CD14-positive monocyte (primary cell): Measurements from ENCODE around the gene TMEM19. TPM values are rescaled to one million over a fixed set of nuclear protein-coding genes. Genes with fewer than 3 reads are reported as not detected.
A peak's percentile ranks its signal among the peaks of the same experiment; 100 is the strongest.

Source experiments
- DNase-seq, 3 donors: peaks; one replicate each; pipeline ENCODE4 v3.0.0-alpha.2; 2011 to 2022
- H2AFZ ChIP-seq: 2 replicates; pipeline ENCODE4 v1.6.0; 2012; ENCODE audit warnings: mild to moderate bottlenecking, low read depth, low read length, inconsistent platforms; ENCODE audit not compliant: insufficient read depth, poor library complexity, severe bottlenecking
- H3K27ac ChIP-seq, 2 donors: 1 replicate in 1 of 2; 2 replicates in 1 of 2; pipeline ENCODE4 v1.5.1; 2012 to 2013; ENCODE audit warnings: low read length in 2 of 2, control low read depth in 1 of 2, inconsistent platforms in 1 of 2, low read depth in 1 of 2, mild to moderate bottlenecking in 1 of 2
- H3K27me3 ChIP-seq, 2 donors: one replicate each; pipeline versions ENCODE4 v1.6.0 to v1.6.1; 2011 to 2013; ENCODE audit warnings: low read length in 2 of 2; ENCODE audit not compliant: control insufficient read depth in 2 of 2, insufficient read depth in 2 of 2
- H3K36me3 ChIP-seq, 2 donors: replicated peaks in 1 of 2; 1 replicate in 1 of 2; 2 replicates in 1 of 2; pipeline versions ENCODE4 v1.5.1 to v1.6.1; 2012 to 2013; ENCODE audit warnings: low read length in 2 of 2, control low read depth in 1 of 2, inconsistent platforms in 1 of 2, mild to moderate bottlenecking in 1 of 2; ENCODE audit not compliant: insufficient read depth in 2 of 2, control insufficient read depth in 1 of 2
- H3K4me1 ChIP-seq, 2 donors: 1 replicate in 1 of 2; 2 replicates in 1 of 2; pipeline versions ENCODE4 v1.5.1 to v1.6.1; 2012 to 2013; ENCODE audit warnings: low read length in 2 of 2, control low read depth in 1 of 2, inconsistent platforms in 1 of 2, mild to moderate bottlenecking in 1 of 2, moderate library complexity in 1 of 2; ENCODE audit not compliant: insufficient read depth in 2 of 2, control insufficient read depth in 1 of 2
- H3K4me2 ChIP-seq: replicated peaks from 2 replicates; pipeline ENCODE3; 2012; ENCODE audit warnings: low read length, moderate library complexity, mild to moderate bottlenecking; ENCODE audit not compliant: poor library complexity, severe bottlenecking; ENCODE audit errors: extremely low read depth
- H3K4me3 ChIP-seq, 3 experiments: fragments of 200-600 bp in 1 of 3; sonication (generic) in 1 of 3; replicated peaks in 1 of 3; 1 replicate in 2 of 3; 2 replicates in 1 of 3; pipeline ENCODE4 v1.5.1; 2011 to 2013; ENCODE audit warnings: low read length in 3 of 3, mild to moderate bottlenecking in 3 of 3, control low read depth in 2 of 3, low read depth in 2 of 3, inconsistent platforms in 1 of 3, moderate library complexity in 1 of 3
- H3K79me2 ChIP-seq: 2 replicates; pipeline ENCODE4 v1.6.0; 2012; ENCODE audit warnings: mild to moderate bottlenecking, control low read depth, inconsistent platforms, low read length, moderate library complexity; ENCODE audit not compliant: insufficient read depth
- H3K9ac ChIP-seq: 2 replicates; pipeline ENCODE4 v1.6.0; 2017; ENCODE audit warnings: low read length, mild to moderate bottlenecking; ENCODE audit not compliant: insufficient read depth, poor library complexity, severe bottlenecking
- H3K9me3 ChIP-seq, 2 donors: replicated peaks in 1 of 2; 1 replicate in 1 of 2; 2 replicates in 1 of 2; pipeline versions ENCODE4 v1.5.1 to v1.6.1; 2012 to 2013; ENCODE audit warnings: low read length in 2 of 2, control low read depth in 1 of 2; ENCODE audit not compliant: control insufficient read depth in 1 of 2, insufficient read depth in 1 of 2
- H4K20me1 ChIP-seq: 2 replicates; pipeline ENCODE4 v1.6.0; 2012; ENCODE audit warnings: mild to moderate bottlenecking, low read length, control low read depth, moderate library complexity; ENCODE audit not compliant: insufficient read depth
- H3K27ac Mint-ChIP-seq, 7 donors: one replicate each; pipeline ENCODE4 v1.8.0; 2020; ENCODE audit warnings: mild to moderate bottlenecking in 7 of 7, mixed read lengths in 7 of 7, moderate library complexity in 6 of 7, inconsistent platforms in 2 of 7
- H3K27me3 Mint-ChIP-seq, 3 donors: one replicate each; pipeline ENCODE4 v1.8.0; 2021 to 2022; ENCODE audit warnings: low read depth in 3 of 3, mild to moderate bottlenecking in 3 of 3, mixed read lengths in 3 of 3, moderate library complexity in 3 of 3, inconsistent platforms in 1 of 3
- H3K36me3 Mint-ChIP-seq, 2 donors: one replicate each; pipeline ENCODE4 v1.8.0; 2020; ENCODE audit warnings: mixed read lengths in 2 of 2, inconsistent platforms in 1 of 2, mild to moderate bottlenecking in 1 of 2
- H3K4me1 Mint-ChIP-seq: one replicate; pipeline ENCODE4 v1.8.0; 2020; ENCODE audit warnings: mild to moderate bottlenecking, mixed read lengths
- H3K4me3 Mint-ChIP-seq, 2 donors: one replicate each; pipeline ENCODE4 v1.8.0; 2020; ENCODE audit warnings: mild to moderate bottlenecking in 2 of 2, mixed read lengths in 2 of 2, moderate library complexity in 1 of 2
- H3K9me3 Mint-ChIP-seq, 7 donors: one replicate each; pipeline ENCODE4 v1.8.0; 2020 to 2022; ENCODE audit warnings: mixed read lengths in 7 of 7, mild to moderate bottlenecking in 6 of 7, moderate library complexity in 6 of 7, inconsistent platforms in 2 of 7
- CTCF ChIP-seq: fragments of 200-600 bp; IDR thresholded peaks from one replicate; pipeline ENCODE4 v1.8.0; 2022; ENCODE audit warnings: antibody characterized with exemption, mild to moderate bottlenecking
- WGBS: methylation state at CpG from one replicate; pipeline ENCODE4 v1.1.5; 2013; ENCODE audit warnings: missing lambda C conversion rate; ENCODE audit not compliant: insufficient coverage; 5-methylcytosine and 5-hydroxymethylcytosine counted together
- intact Hi-C, 2 donors: fragments of 100-400 bp; cut with micrococcal nuclease; formaldehyde crosslinking; loops; one replicate each; pipeline versions ENCODE4 v1.15.0 to v1.15.1; 2023
- polyA plus RNA-seq, 3 donors: library from polyadenylated mRNA; depleted of rRNA in 1 of 3; unstranded in 2 of 3; stranded (reverse) in 1 of 3; fragments of 300-500 nt in 2 of 3; fragments of >200 nt in 1 of 3; fragmentation: Illumina TruSeq in 2 of 3; gene quantifications; 1 replicate in 2 of 3; 2 replicates in 1 of 3; pipeline ENCODE4 v1.2.3, GENCODE V29; 2012 to 2021

The TMEM19 gene
- polyA plus RNA-seq, 3 donors, result 9.1 to 39.7 (median 25.4) TPM

GRCh38 chr12:71748081-71748850, 62.4 kb downstream of the TMEM19 start:
- Mint-ChIP-seq H3K36me3 (no peaks in the 10 kb centered on the region), H3K27ac (no peak overlapping the region), H3K9me3 (no peaks in the 10 kb centered on the region), H3K4me1 (no peaks in the 10 kb centered on the region), H3K27me3 (peaks cover 5 to 22% (median 14%) of the 10 kb centered on the region in 3 donors), H3K4me3 (no peak overlapping the region)
- no peaks in the 10 kb centered on the region for H3K79me2 ChIP-seq
- H3K27ac ChIP-seq, result no peak overlapping the region
- no peaks in the 10 kb centered on the region for H3K9me3 ChIP-seq
- H3K9ac ChIP-seq, result no peak overlapping the region
- DNase-seq, result no peak
- intact Hi-C loops, result loop anchor here (5.0 to 10.0 kb wide), 2 partner anchors 333 to 336 kb away; no protein-coding TSS in a partner anchor
- no peak overlapping the region for H3K4me3 ChIP-seq
- WGBS, result 100% methylated on average over 1 of the region's 5 CpGs
- H3K27me3 ChIP-seq, result no peaks in the 10 kb centered on the region
- no peak overlapping the region for H3K4me2 ChIP-seq
- TF ChIP-seq CTCF, result no peak
- H3K36me3 ChIP-seq, result no peaks in the 10 kb centered on the region
- no peak overlapping the region for H2AFZ ChIP-seq
- no peaks in the 10 kb centered on the region for H4K20me1 ChIP-seq
- no peaks in the 10 kb centered on the region for H3K4me1 ChIP-seq

DNA sequence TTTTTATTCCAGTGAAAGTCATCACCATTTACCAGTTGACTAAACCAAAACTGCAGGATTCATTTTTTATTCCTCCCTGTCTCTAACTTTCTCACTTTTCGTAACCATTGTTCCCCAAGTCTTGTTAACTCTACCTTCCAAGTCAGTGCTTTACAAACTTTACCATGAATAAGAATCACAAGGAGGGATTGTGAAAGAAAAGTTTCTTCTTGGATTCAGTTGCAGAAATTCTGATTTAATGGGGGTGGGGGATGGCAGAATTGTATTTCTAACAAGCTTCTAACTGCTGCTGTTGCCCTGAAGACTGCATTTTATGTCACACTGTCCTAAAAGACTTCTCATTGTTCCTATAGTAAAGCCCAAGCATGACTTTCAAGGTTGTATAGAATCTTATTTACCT, 63.8 kb downstream of the TMEM19 start:
- intact Hi-C loops, result loop anchor here (5.0 to 10.0 kb wide), 7 partner anchors 62 to 337 kb away; partner anchors contain the start of genes TMEM19 (in 2 of the 2), THAP2 (in 1 of the 2) and ZFC3H1 (in 1 of the 2)
- H3K4me3 ChIP-seq, result no peak overlapping the region
- no peak overlapping the region for H3K9ac ChIP-seq
- H2AFZ ChIP-seq, result peak overlapping the region; percentile 9
- TF ChIP-seq CTCF, result no peak
- WGBS, result no CpG with 5 or more reads among the region's 1 CpG
- peaks cover under 1% of the 10 kb centered on the region for H3K79me2 ChIP-seq
- no peak overlapping the region for H3K4me3 Mint-ChIP-seq
- H3K36me3 ChIP-seq, result no peaks in the 10 kb centered on the region
- H3K9me3 Mint-ChIP-seq, result no peaks in the 10 kb centered on the region
- no peak for DNase-seq
- no peaks in the 10 kb centered on the region for H3K27me3 ChIP-seq
- no peaks in the 10 kb centered on the region for H3K36me3 Mint-ChIP-seq
- no peaks in the 10 kb centered on the region for H4K20me1 ChIP-seq
- H3K27me3 Mint-ChIP-seq, result peaks cover 5 to 24% (median 14%) of the 10 kb centered on the region in 3 donors
- H3K9me3 ChIP-seq, result no peaks in the 10 kb centered on the region
- H3K27ac Mint-ChIP-seq, result no peak overlapping the region
- no peak overlapping the region for H3K4me2 ChIP-seq
- peaks cover 6% of the 10 kb centered on the region in 2 donors for H3K4me1 ChIP-seq
- peaks cover 7% of the 10 kb centered on the region for H3K4me1 Mint-ChIP-seq
- no peak overlapping the region for H3K27ac ChIP-seq
